ENCODE data around the gene LINGO4.

The LINGO4 gene

GRCh38 chr1:151805066-151805820 lies at the start of gene LINGO4:
Gene LINGO4 (minus strand): TSS chr1:151805419. CDS start chr1:151802704, 2,715 bp downstream.
- no peak for DNase-seq (ENCODE audit: low read depth)

GRCh38 chr1:151854658-151855057 lies 49.4 kb upstream of the LINGO4 start:
- no peak for DNase-seq (ENCODE audit: low read depth)

- DNase-seq (ENCODE audit: low read depth) = no peak
Observed at GRCh38 chr1:151853411-151853943, 48.3 kb upstream of the LINGO4 start, which contains the start of gene THEM5. Gene THEM5 (minus strand): TSS chr1:151853712. CDS start chr1:151853565, 147 bp downstream.

- no peak for DNase-seq (ENCODE audit: low read depth)
Observed at GRCh38 chr1:151852733-151853132, 47.5 kb upstream of the LINGO4 start.

- DNase-seq (ENCODE audit: low read depth) = no peak
Observed at GRCh38 chr1:151851886-151852285, 46.7 kb upstream of the LINGO4 start.

- no peak for DNase-seq (ENCODE audit: low read depth)
Observed at GRCh38 chr1:151849871-151850270, 44.7 kb upstream of the LINGO4 start.

GRCh38 chr1:151849126-151849525 lies 43.9 kb upstream of the LINGO4 start:
- no peak for DNase-seq (ENCODE audit: low read depth)

- DNase-seq (ENCODE audit: low read depth) = no peak
Observed at GRCh38 chr1:151847867-151848596, 42.8 kb upstream of the LINGO4 start.

GRCh38 chr1:151846686-151847237 lies 41.5 kb upstream of the LINGO4 start:
- no peak for DNase-seq (ENCODE audit: low read depth)

GRCh38 chr1:151846062-151846568 lies 40.9 kb upstream of the LINGO4 start:
- DNase-seq (ENCODE audit: low read depth) = peak; percentile 43

- no peak for DNase-seq (ENCODE audit: low read depth)
Observed at GRCh38 chr1:151843398-151843797, 38.2 kb upstream of the LINGO4 start.

- peak; percentile 81 for DNase-seq (ENCODE audit: low read depth)
Observed at GRCh38 chr1:151841141-151841540, 35.9 kb upstream of the LINGO4 start.

- no peak for DNase-seq (ENCODE audit: low read depth)
Observed at GRCh38 chr1:151840421-151840820, 35.2 kb upstream of the LINGO4 start.

GRCh38 chr1:151839457-151840403 lies 34.5 kb upstream of the LINGO4 start, which contains the start of gene C2CD4D:
Gene C2CD4D (minus strand): TSS chr1:151839820. CDS start chr1:151838989, 831 bp downstream.
- DNase-seq (ENCODE audit: low read depth) = no peak

GRCh38 chr1:151839082-151839412 lies 33.8 kb upstream of the LINGO4 start:
- DNase-seq (ENCODE audit: low read depth) = no peak

GRCh38 chr1:151838222-151839081 lies 33.2 kb upstream of the LINGO4 start:
- no peak for DNase-seq (ENCODE audit: low read depth)

GRCh38 chr1:151837884-151838221 lies 32.6 kb upstream of the LINGO4 start:
- no peak for DNase-seq (ENCODE audit: low read depth)

GRCh38 chr1:151837197-151837596 lies 32.0 kb upstream of the LINGO4 start:
- DNase-seq (ENCODE audit: low read depth) = no peak

- no peak for DNase-seq (ENCODE audit: low read depth)
Observed at GRCh38 chr1:151835596-151835995, 30.4 kb upstream of the LINGO4 start.

- no peak for DNase-seq (ENCODE audit: low read depth)
Observed at GRCh38 chr1:151834239-151834638, 29.0 kb upstream of the LINGO4 start.

Measured in stromal cell of bone marrow (primary cell).